Activated CD4-positive, alpha-beta T cell treated with anti-CD3 and anti-CD28 coated beads for 1 hour (primary cell): ENCODE measurements around the gene TBX18.

Experiments used
- DNase-seq: peaks from one replicate; pipeline ENCODE4 v3.0.0-alpha.2; 2020

TBX18 gene

GRCh38 chr6:84764332-84765049, at the start of gene TBX18:
TSS of gene TBX18 (minus strand) at chr6:84764598. CDS start at chr6:84764181, 417 bp downstream.
- no peak for DNase-seq

GRCh38 chr6:84811351-84811750, 47.0 kb upstream of the TBX18 start:
- no peak for DNase-seq

GRCh38 chr6:84809455-84809854, 45.1 kb upstream of the TBX18 start:
- no peak for DNase-seq

DNA sequence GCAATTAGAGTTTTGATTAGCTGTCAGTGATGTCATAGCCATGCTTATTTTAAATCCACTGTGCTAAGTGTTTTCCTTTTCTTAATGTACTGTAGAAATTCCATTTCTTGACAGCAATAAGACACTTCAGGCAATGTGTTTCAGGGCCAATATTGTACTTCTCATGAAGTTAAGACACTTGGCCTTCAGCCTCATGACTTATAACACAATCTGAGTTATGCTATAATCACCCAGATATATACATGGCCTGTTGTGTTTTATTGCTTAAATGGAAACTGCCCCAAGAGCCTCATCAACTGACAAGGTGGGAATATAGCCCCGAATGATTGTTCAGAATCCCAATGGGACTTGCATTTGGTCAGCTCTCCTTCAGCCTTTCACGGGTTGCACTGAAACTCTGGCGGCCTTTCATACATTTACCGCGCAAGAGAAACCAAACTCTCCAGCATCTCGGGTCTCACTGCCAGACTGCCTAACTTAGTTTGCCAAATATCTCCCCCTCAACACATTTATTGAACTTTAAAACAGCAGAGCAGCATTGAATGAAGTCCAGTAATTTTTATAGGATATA, 44.2 kb upstream of the TBX18 start:
- DNase-seq: no peak

DNA sequence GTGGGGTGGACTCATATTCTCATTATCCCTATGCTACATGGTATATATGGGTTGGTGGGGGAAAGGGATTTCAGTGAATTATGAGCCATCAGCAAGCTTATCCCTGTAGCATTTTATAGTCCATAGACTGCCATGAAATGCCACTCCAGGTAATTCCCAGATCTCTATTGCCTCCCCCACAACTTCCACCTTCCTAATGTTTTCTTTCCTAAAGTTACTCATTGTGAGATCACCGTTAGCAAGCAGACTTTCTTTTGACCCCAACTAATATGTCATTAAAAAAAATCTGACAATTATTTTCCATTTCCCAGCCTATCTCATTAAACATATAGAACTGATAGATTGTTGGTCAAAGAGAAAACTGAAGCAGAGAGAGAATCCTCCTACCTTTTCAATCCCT, 40.7 kb upstream of the TBX18 start:
- DNase-seq: no peak

DNA sequence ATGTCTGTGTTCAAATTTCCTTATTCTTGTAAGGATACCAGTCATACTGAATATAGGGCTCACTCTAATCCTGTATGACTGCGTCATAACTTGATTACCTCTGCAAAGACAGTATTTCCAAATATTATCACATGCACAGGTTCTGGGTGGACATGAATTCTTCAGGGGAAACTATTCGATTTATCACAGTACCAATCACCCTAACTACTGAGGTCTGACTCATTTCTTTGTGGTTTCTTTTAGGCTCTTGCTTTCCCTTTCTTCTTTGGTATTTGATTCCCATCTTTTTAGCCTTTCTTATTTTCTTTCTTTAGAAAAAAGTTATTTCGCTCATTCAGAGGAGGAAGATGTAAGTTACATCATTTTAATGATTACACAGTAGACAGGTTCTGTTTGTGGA, 40.3 kb upstream of the TBX18 start:
- no peak for DNase-seq

GRCh38 chr6:84801250-84801649, 36.9 kb upstream of the TBX18 start:
- DNase-seq: no peak

- DNase-seq: no peak
Observed at GRCh38 chr6:84798257-84798656, 33.9 kb upstream of the TBX18 start.

- no peak for DNase-seq
Observed at GRCh38 chr6:84796343-84796742, 31.9 kb upstream of the TBX18 start.

DNA sequence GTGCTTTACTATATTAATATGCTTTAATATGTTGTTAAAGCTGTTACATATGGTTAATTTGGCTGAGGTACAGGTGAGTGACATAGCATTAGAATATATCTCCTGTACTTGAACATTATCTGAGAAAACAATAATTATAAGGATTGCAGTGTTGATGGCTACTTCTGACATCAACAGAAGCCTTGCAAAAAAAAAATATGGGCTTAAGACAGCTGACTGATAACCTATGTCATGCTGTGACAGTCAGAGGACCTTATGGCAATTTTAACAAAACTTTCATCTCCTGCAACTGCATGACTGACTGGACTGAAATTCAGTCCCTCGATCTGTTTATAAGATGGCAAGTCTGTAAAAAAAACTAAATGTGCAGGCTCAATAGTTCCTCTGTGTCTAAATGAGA, 27.5 kb upstream of the TBX18 start:
- no peak for DNase-seq

DNA sequence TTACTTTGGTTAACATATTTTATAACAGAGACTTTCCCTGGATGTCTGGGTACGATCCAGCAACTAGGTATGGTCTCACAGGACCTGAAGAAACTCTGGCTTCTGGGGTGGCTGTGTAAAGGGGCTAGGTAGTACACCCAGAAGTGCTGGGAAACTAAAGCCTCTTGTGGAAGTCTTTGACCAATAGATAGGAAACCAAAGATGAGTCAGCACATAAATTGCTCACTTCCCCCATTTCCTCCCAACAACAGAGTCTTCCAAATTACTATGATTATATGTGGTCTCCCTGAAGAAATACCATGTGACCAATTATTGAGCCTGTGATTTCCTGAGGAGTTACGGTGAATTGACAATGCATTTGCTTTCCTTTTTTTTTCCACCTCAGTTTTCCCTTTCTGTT, 26.8 kb upstream of the TBX18 start:
- no peak for DNase-seq

- DNase-seq: no peak
Observed at GRCh38 chr6:84789170-84789569, 24.8 kb upstream of the TBX18 start.

DNA sequence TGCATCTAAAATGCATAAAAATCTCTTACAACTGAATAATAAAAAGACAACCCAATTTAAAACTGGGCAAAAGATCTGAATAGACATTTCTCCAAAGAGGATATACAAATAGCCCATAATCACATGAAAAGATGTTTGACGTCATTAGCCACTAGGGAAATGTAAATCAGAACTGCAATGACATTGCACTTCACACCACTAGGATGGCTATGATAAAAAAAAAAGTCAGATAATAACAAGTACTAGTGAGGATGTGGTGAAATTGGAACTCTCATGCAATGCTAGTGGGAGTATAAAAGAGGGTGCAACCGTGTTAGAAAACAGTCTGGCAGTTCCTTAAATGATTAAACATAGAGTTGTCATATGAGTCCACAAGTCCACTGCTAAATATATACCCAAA, 24.3 kb upstream of the TBX18 start:
- DNase-seq: no peak

DNA sequence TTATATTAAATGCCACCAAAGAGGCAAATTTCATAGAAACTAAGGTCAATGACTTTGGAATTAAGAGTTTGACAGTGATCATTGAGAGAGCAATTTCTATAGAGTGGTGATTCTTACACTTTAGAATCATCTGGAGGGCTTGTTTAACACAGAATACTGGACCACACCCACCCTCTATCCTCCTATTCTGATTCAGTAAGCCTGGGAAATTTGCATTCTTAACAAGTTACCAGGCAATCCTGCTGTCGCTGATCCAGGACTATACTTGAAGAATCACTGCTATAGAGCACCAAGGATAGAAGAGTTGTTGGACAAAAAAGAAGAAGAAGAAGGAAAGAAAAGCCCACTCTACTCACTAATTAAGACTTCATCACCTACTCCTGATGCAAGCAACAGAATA, 21.3 kb upstream of the TBX18 start:
- no peak for DNase-seq

DNA sequence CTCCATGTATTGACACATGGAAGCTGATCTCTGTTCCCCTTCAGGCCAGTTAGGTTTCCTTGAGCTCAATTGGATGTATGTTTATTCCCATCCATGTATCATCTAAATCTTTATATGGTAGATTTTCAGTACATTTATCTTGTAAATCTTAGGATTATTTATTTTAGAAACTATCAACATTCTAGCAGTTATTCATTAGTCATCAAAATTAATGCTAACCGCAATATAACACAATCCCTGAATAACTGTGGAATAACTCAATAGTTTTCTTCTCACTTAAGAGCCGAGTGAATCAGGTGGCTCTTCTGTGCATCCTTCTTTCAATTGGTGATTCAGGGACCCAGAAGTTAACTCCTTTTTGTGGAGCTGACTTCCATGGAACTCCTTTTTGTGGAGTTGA, 15.5 kb upstream of the TBX18 start:
- DNase-seq: no peak

DNA sequence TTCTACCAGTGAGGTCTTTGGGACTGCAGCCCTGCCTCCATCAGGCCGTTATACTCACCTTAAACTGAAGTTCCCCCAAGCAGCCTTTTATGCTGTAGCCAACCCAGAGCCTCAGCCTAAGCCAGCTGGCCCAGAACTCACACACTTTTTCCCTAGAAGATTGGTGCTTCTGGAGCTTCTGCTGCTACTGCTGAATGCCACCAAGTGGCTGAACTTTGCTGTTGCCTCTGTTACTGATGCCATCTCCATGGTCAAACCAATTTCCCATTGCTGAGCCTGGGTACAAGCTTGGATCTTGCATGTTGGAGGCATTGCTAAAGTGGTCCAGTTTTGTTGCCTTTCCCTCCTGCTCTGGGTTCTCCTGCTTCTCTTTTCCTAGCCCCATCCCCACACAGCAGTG, 15.0 kb upstream of the TBX18 start:
- DNase-seq: no peak

- no peak for DNase-seq
Observed at GRCh38 chr6:84777888-84778287, 13.5 kb upstream of the TBX18 start.

DNA sequence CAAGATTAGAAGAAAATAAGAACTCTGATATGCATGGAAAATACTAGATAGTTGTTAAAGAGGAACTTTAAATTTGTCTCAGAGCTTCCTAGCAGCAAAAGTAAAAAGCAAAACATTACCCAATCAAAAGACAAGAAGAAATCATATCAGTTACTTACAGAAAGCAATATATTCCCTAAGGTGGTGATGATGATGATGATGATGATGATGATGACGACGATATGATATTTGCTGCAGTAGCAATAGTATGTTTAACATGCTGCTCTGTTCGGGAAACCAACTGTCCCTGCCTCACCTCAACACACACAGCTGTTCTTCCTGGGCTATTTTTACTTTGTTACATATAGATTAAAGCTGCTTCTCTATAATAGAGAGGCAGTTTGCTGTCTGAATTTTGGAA, 12.0 kb upstream of the TBX18 start:
- no peak for DNase-seq

DNA sequence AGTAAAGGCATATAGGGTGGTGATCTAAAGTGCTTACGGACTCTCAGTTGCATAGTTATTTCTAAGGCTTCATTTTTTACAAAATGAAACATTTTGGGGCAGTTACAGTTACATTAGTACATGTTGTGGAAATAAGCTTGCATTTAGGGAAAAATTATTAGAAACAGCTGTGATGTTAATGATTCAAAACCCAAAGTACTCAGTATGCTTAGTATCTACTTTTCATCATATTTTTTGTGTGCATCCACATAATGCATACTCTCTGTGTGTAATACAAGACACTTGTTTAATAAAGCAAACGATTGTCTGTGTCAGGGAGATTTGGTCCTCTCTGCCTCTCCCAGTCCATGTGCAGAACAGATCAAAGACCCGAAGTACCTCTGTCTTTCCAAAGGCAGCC, 11.4 kb upstream of the TBX18 start:
- no peak for DNase-seq

DNA sequence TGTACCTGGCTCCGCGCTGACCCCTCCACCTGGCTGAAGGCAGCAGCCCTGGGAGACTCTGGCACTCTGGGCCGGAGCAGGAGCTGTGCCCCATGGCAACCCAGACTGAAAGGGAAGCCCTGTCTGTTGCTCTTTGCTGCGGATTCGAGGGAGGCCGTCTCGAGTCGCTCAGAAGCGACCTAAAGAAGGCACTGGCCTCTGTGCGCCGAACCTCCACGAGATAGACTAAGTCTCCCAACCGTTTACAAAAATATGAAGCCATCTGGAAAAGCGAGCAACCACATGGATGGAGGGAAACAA, 10.5 kb upstream of the TBX18 start:
- DNase-seq: no peak

DNA sequence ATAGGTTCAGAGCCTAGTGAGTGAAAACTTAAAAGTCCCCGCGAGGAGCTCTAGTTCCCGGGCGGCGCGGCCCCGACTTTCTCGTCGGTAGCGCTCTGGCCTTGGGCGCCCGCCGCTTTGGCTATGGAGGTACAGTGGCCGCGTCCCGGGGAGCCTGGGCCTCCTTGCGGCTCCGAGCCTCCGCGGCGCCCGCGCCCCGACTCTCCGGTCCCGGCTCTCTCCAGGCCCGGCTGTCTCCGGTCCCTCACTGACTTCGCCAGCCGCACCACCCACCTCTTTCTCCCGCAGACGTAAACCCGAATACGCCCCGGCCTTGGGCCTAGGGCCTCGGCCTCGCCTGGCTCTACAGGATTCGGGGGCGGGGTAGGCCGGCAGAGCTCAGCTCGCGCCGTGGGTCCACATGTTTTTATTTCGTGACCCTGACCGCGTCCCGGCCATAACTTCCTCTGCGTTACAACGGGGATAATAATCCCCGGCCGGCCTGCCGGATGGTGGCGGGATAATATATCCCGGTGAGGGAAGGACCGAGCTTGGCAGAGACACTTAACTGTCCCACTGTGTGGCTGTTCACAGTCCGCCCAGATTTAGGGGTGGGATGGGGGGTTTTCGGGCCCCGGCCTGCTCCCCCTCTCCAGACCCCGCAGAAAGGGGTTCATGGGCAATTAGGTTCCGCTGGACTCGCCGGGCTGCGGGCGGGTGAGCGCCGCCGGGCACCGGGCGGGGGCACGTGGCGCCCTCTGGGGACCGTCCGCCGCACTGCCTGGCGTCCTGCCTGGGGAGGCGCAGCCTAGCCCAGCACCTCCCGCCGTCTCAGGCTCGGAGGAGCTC, 10.0 kb upstream of the TBX18 start:
- no peak for DNase-seq

GRCh38 chr6:84773431-84774156, 9.2 kb upstream of the TBX18 start:
- DNase-seq: no peak

DNA sequence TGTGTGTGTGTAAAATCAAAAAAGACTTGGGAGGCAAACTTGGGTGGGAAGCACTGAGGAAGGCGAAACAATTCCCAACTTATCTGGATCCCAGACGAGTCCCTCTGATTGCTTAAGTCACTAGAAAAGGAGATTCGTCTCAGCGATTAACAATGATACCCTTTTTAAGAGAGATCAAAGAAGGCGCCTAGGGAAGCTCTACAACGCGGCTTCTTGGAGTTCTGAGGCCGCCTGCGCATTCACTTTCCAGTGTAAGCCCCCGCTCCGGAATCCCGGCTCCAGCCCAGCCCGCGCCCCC, 8.7 kb upstream of the TBX18 start:
- DNase-seq: no peak
